Gastroesophageal sphincter (tissue), 3 donors: ENCODE data around the gene SEZ6L2.

ENCODE experiments used
- EP300 ChIP-seq: sonication (generic); formaldehyde crosslinking; IDR thresholded peaks from one replicate; pipeline ENCODE4 v1.6.1; 2017; ENCODE audit warnings: antibody characterized with exemption, mild to moderate bottlenecking
- POLR2A ChIP-seq, 2 donors: fragments of 450-650 bp; IDR thresholded peaks; one replicate each; pipeline ENCODE4 v1.6.1; 2017; ENCODE audit warnings: antibody characterized with exemption in 2 of 2, mild to moderate bottlenecking in 2 of 2, moderate library complexity in 1 of 2
- POLR2AphosphoS5 ChIP-seq: sonication (generic); formaldehyde crosslinking; IDR thresholded peaks from one replicate; pipeline ENCODE4 v1.6.1; 2017; ENCODE audit warnings: antibody characterized with exemption
- TF ChIP-seq, protein P1 (sequence below), 4 experiments: fragments of 200-600 bp in 2 of 4; fragments of 450-650 bp in 2 of 4; sonication (generic) in 1 of 4; IDR thresholded peaks; one replicate each; pipeline ENCODE4 v1.5.1; 2017 to 2019; ENCODE audit warnings: antibody characterized with exemption in 4 of 4, mild to moderate bottlenecking in 2 of 4, moderate library complexity in 2 of 4

DNA sequence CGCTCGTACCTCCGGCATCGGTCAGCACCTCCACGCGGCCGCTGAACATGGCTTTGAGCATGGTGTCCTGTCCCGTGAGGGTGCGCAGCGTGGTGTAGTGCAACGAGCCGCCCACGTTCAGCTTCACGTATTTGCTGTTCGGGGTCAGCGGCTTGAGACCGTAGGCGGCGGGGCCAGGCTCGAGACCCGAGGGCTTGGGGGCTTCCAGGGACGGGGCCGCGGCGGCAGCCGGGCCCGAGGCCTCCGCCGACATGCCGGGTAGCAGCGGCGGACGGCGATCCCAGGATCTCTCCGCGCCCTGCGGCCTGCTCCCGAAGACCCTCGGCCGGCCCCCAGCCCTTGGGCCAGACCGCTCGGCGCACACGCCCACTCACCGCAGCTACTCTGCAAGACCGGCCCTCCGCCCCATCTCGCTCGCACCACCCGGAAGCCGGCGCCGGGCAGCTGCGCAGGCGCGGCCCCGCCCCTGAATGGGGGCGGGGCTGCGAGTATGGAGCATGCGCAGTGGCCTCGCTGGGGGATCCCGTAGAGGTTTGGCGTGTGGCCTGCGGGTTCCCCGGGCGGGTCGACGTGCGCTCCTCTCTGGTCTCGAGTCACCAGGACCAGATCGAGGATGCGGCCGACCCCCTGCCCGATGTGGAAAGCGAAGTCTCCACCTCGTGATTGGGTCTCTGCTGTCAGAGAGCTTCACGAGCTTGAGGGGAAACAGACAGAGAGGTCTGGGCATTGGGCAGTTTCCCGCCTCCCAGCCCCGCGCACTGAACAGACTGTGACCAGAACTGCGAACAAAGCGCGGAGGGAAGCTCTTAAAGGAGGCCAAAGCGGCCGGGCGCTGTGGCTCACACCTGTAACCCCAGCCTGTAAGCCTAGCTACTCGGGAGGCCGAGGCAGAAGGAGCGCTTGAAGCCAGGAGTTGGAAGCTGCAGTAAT, 26.7 kb upstream of the SEZ6L2 start, which contains the start of gene KCTD13:
- TF ChIP-seq, protein P1, sequence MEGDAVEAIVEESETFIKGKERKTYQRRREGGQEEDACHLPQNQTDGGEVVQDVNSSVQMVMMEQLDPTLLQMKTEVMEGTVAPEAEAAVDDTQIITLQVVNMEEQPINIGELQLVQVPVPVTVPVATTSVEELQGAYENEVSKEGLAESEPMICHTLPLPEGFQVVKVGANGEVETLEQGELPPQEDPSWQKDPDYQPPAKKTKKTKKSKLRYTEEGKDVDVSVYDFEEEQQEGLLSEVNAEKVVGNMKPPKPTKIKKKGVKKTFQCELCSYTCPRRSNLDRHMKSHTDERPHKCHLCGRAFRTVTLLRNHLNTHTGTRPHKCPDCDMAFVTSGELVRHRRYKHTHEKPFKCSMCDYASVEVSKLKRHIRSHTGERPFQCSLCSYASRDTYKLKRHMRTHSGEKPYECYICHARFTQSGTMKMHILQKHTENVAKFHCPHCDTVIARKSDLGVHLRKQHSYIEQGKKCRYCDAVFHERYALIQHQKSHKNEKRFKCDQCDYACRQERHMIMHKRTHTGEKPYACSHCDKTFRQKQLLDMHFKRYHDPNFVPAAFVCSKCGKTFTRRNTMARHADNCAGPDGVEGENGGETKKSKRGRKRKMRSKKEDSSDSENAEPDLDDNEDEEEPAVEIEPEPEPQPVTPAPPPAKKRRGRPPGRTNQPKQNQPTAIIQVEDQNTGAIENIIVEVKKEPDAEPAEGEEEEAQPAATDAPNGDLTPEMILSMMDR (IDR thresholded peaks at IDR 0.05), result no peak
- TF ChIP-seq EP300 (no peak), POLR2AphosphoS5 (peak; percentile 91), POLR2A (IDR thresholded peaks at IDR 0.05) (peak; percentile 81 to 83)
